ENCODE results near the gene HMGB4.

The HMGB4 gene, protein sequence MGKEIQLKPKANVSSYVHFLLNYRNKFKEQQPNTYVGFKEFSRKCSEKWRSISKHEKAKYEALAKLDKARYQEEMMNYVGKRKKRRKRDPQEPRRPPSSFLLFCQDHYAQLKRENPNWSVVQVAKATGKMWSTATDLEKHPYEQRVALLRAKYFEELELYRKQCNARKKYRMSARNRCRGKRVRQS

DNA sequence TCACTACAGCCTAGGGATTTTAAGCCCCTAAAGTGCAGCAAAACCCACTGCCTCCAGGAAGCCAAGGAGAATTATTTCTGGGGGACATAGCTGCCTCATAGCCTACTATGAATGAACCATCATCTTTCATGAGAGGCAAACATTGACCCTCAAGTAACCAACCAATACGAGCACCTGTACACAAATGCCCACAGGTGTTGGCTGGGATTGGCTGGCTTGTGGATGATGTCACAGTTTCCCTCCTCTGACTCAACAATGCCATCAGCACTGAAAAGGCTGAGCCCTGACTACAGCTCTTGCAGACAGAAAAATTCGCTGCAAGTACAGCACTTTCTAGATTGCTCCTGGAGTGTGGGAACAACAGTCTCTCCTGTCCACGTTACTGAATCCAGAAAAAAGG, at the start of gene HMGB4:
Gene HMGB4, plus strand, starts transcription at position 301 of the 400 bp plus-strand sequence. CDS start 113 bp downstream, outside the sequence.
- DNase-seq = peak; percentile 54

DNA sequence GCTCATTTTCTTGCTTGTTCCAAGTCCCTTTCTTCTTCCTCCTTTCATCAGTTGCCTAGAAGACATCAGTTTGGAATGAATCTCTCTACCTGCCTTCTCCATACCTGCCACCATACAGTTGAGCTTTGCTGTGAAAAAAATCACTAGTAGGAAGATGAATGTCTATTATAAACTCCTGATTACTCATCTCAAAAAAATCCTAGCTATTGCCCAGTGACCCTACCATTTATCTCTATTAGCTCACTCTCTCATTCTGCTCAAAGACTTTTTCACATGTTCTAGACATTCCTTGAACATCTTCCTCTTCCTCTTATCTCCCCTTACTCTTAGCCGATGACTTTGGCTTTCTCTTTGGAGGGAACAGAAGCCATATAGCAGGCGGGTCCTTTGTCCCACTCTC, 49.7 kb upstream of the HMGB4 start:
- no peak for DNase-seq

DNA sequence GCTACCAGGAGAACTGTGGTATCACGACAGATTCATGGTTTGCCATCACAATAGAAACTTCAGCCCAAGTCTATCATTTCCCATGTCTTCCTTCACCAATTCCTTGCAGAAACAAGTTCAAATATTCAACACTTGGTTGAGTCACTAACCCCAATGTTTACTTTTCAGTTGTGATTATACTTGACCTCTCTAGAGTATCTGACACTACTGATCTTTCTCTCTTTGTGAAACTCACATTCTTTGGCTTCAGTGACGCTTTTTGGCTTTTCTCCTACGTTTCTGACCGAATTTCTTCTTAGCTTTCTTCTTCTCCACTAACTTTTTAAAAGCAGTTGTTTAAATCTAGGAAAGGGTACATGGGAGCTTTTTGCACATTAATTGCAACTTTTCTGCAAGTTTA, 48.8 kb upstream of the HMGB4 start:
- DNase-seq = no peak

DNA sequence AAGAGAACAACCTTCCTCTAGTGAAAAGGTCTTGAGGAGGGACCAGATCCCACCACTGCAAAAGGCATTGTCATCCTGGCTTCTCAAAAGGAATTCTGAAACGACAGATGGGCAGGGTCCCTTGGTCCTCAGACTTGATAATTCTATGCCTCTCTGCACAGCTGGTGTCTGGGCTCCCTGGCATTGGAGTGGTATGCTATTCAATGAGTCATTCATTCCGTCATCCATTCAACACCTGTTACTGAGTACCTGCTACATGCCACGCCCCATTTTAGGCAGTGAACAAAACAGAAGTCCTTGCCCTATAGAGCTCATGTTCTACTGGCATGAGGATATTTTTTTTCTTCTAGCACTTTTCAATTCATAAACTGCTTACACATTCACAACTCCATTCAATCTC, 45.8 kb upstream of the HMGB4 start:
- DNase-seq = peak; percentile 97

DNA sequence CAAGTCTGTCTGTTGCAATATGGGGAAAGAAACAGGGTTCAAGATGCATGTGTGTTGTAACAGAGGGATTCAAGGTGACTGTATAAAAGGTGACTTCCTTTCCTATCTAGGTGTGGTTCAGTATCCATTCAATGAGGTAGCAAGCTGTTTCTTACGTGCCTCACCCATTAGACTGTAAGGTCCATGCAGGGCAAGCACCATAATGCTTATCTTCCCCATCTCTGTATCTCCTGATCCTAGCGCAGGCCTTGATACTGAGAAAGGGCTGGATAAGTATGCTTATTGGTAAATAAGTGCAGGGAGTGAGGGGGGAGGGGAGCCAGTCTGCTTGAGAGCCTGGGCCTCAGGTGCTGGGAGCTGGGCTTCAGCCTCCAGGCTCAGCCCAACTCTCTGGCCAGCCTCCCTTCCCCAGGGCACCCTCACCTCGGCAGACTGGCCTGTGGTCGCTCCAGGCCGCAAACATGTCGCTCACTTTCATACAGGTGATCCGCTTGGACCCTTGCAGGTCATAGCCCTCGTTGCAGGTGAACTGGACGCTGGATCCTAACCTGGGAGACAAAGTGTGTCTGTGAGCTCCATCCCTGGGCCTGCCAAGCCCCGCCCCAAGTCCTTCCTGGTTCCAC, 44.5 kb upstream of the HMGB4 start:
- no peak for DNase-seq

DNA sequence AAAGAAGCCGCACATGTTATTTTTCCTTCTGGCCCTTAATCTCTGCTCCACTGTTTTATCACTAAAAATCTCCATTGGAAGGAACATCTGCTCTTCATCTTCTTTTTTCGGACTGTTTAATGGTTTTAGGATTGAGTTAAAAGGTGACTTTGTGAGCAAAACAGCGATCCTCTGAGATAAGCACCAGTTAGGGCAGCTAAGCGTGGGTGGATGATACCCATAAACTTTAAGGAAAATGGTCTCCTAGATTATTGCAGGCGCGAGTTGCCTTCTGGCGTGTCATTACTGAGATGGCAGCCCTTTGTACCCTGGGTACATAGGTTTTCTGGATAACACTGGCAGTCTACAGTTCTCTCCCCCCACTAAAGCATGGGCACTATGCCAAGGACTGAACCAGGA, 44.0 kb upstream of the HMGB4 start:
- no peak for DNase-seq

DNA sequence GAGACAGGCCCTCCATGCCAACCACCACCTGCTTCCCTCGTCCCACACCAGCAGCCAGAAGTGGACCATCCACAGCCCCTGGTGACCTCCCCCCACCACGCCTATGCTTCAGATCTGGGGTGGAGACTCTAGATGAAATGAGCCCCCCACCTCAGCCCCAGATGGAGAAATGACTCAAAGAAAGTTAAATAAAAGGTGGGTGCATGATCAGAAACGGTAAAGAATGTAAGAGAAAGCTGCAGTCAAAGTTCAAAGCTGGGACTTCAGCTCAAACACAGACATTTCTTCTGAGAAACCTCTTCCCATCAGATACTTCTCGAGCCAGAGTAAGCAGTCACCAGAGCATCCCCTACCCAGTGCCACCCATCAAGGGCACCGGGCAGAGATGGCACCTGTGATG, 43.1 kb upstream of the HMGB4 start:
- DNase-seq = no peak

DNA sequence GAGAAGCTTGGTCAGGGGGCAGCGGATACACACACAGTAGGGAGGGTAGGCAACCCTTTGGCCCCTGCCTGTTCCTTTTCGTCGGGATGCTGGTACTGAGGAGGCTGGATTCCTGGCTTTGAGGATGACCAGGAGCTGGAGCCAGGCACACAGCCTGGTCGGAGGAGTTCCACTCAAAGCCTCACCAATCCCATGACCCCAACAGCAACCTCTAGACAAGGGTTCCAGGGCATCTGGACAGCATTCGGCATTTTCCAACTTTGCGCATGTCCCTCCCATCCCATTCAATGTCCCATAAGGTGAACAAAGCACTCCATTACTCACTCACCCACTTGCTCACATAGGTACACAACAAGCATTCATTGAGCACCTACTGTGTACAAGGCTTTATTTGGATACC, 42.6 kb upstream of the HMGB4 start:
- no peak for DNase-seq

DNA sequence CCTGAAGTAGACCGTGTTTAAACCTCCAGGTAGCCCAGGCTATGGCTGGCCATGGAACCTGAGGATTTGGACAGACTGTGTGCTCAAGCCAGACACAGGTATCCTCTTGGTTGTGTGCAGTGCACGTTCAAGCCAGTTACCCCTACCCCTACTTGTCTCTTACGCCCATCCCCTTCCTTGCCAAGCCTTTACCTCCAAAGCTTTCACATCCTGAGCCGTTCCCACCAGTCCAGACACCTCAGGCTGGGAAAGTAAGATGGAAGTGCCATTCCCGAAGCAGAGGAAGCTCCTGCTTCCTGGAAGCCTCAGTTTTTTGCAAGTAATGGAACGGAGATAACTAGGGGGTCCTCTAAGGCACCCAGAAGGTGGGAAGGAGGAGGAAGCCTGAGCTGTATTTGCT, 41.5 kb upstream of the HMGB4 start:
- DNase-seq = no peak

DNA sequence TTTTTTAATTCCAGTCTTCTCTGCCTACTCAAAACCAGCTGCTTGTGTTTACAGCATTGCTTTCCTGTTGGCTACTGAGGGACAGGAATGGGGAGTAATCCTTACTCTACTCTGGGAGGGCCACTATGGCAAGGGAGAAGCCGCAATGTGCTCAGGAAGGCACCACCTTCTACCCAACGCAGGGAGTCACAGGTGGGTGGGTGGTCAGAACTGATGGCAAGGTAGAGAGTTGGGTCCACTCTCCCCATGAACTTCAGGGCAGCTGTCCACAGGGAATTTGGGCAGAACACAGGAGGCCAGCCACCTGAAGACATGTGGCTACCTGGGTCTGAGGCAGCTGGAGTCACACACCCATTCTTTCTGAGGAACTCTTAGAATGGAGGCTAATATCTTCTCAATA, 40.5 kb upstream of the HMGB4 start:
- DNase-seq = no peak

DNA sequence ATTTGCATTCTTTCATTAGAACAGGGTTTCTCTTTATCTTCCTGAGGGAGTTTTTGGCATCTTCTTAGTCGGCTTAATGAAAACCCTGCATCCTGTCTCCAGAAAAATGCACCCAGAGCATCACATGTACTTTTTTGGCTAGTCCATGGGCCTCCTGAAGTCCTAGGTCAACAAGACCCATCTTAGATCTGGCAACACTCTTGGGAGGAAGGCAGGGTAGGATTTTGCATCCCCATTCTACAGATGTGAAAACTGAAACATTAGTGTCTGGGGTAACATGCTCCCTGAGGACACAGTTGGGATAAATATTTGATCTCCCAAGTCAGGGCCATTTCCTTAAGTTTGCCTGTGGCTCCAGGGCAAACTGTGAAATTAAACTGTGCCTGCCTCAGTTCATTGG, 40.0 kb upstream of the HMGB4 start:
- no peak for DNase-seq

DNA sequence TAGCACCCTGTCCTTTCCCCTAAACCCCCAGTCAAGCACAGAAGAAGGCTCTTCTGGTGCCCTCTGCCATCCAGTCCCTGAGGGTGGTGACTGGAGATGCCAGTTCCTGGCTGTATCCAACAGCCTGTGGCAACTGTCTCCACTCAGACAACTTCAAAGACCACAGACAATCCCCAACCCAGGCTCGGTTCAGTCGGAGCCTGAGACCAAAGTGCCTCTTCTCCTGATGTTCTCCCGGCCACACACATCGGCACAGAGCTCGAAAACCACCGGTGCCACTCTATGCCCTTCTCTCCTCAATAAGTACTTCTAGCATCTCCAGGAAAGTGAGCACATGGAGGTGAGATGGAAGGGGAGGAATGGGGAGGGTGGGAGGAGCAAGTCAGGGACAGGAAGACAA, 39.6 kb upstream of the HMGB4 start:
- DNase-seq = no peak

DNA sequence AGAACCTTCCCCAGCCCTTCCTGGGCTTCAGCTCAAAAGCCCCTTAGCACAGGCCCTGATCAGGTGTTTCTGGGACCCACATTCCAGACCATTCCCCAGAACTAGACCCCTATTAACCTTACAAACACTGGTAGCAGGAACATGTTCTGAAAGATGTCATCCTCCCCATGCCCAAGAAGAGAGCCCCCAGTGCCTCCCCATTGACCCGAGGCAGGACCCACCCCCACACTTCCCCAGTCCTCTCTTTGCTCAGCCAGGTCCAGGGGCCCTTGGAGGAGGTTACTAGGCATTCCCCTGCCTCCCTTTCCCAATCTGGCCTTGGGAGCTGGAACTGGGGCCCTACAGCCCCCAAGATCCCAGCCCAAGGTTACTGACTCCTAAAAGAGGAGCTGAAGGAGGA, 38.9 kb upstream of the HMGB4 start:
- DNase-seq = no peak

DNA sequence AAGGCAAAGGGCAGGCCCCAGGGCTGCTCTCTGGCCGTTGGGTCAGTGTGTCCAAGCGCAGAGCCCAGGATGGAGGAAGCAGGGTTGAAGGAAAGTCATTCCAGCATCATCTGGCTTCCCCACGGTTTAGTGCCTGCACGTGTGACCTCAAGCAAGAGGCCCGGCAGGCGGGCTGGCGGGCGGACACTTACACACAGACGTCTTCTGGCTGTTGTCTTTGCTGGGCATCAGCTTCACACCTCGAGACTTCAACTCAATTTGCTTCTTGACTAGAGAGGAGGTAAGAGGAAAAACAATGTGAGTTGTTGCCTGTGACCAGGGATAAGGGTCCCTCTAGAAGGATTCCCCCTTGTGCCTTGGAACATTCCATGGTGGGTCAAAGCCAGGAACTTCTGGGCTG, 38.4 kb upstream of the HMGB4 start:
- no peak for DNase-seq

DNA sequence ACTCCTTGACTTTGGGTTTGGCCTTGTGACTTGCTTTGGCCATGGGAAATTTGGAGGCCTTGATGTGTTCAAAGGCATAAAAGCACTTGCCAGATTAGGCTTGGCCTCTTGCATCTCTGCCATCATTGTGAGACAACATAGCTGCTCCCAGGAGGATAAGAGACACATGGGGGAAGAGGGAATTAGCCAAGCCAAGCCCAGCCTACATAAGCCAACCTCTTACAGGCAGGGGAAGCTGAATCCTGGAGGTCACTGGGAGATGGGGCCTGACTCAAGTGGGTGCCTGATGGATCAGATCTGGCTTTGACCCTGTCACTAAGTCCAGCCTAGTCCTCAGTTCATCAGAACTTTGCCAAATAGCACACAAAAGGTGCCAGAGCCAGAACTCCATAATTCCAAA, 37.6 kb upstream of the HMGB4 start:
- DNase-seq = no peak

DNA sequence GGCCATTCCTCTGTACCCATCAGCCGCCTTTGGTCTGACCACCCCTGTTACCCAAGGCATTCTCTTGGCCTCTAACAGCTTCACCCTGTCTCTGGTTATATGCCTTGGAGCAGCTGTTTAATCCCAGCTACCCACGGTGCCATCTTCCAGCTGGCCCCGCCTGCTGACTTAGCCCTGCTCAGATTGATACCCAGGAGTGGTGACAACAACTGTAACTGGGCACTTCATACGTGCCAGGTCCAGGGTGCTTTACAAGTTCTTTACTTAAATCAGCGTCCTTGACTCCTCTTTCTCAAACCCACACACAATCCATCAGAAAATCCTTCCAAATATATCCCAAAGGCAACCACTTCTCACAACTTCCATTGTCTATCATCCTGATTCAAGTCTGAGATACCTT, 37.2 kb upstream of the HMGB4 start:
- DNase-seq = no peak

DNA sequence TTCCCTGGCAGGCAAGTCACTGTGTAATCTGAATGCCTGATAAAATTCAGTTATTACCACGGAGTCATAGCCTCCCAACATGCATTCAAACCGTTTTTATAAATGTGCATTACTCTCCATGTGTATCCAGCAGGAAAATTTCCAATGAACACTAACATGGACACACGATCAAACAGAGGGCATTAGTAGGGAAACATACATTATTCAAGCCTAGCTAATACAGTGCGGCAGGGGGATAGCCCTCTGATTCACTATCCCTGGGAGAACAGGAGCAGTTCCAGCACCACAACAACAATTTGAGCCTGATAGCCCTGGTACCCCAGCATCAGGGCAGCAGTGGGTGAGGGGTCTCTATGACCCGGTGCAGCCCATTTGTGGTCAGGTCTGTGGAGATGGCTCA, 35.8 kb upstream of the HMGB4 start:
- no peak for DNase-seq

DNA sequence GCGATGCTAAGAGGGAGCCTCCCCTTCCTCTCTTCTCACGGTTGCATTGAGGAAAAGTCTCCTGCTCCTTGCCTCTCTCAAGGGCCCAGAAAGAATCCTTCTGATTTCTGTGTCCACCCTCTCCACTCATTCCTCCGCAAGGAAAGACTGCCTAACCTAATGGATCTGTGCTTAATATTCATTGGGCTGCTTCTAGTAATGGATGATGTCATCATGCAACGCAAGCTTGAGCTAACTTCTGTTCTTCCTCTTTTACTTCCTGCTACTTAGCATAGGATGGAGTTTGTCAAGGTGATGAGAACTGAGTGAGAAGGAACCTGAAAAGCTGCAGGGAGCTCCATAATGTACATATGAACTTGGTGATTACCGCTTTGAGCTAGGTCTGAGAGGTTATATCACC, 35.2 kb upstream of the HMGB4 start:
- no peak for DNase-seq

DNA sequence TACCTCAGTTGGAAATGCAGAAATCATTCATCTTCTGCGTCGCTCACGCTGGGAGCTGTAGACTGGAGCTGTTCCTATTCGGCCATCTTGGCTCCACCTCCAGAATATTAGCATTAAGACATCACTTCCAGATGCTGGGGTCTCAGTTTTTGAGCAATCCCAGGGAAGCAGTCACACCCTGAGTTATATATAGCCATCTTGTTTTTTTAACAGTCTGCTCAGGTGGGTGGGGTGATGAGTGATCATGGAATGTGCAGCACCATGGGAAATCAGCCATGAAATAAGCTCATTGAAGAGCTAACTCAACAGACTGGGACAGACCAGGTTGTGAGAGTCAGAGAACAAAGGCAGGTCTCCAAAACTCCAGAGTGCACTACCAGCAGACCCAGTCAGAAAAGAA, 27.0 kb upstream of the HMGB4 start:
- DNase-seq = no peak

DNA sequence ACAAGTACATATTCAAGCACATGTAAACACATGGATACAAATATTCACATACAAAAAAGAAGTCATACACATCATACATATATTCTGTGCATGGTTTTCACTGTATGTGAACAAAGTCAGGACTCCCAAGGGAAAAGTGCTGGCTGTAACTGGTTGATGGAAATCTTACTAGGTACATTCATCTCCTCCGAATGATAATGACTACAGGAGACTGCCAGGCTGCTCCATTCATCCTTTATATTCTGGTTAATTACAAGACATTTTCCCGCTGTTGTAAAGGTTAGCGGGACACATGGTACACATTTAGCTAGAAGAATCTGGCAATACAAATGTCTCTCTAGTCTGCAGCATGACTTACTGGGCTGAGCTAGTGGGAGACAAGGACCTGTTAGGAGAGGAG, 26.2 kb upstream of the HMGB4 start:
- no peak for DNase-seq

DNA sequence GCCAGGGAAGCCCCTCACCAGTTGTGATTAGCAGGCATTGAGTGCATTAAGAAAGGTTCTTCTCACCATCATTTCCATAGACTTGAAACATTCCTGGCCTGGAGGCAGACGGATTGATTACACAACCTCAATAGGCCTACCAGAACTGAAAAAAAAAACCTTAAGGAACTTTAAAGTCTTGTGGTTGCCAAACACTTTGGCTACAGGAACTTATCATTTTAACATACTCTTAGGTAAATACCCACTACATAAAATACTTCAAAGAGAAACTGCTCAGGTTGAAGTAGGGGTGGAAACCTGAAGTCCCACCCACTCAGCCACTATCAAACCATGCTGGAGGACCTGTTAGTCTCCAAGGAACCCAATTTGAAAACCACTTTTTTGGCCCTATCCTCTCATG, 22.4 kb upstream of the HMGB4 start:
- DNase-seq = no peak

DNA sequence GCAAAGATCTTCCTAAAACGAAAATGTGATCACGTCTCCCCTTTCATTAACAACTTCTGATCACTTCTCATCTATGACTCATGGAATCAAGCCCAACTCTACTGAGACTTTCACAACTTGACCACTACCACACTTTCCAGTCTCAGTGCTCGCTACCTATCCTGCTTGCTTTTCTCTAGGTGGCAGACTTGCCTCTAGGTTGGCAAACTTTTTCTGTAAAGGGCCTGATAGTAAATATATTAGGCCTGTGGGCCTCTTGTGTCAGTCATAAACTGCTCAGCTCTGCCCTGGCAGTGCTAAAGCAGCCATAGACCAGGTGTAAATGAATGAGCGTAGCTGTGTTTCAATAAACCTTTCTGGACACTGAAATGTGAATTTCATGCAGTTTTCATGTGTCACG, 21.5 kb upstream of the HMGB4 start:
- no peak for DNase-seq

DNA sequence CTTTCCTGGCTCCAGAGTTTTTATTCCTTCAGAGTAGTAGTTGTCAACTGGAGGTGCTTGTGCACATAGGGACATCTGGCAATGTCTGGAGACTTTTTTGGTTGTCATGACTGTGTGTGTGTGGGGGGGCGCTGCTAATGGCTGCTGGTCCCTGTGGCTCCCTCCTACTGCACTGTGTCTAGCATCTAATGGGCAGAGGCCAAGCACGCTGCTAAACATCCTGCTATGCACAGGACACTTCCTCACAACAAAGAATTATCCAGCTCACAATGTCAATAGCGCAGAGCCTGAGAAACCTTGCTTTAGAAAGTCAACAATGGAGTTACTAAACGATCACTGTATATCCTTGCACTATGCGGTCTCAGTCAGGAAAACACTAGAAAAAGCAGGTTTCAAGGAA, 19.7 kb upstream of the HMGB4 start:
- DNase-seq = no peak

DNA sequence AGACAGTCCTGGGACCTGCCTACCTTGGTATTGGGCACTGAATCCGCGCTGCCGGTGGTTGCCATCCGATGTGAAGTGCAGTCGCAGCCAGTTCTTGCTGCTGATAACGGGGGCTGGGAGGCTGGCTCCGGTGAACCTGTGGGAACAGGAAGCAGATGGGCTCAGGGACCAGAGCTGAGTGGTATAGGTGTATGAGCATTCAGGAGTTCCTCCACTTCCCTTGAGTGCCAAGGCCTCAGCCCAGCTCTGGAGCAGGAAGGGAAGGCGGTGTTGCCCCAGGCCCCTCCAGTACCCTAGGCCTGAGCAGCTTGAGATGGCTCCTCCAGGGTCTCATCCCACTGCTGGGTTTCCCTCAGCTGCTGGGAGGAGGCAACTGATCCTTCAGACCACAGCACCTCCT, 17.0 kb upstream of the HMGB4 start:
- DNase-seq = no peak

DNA sequence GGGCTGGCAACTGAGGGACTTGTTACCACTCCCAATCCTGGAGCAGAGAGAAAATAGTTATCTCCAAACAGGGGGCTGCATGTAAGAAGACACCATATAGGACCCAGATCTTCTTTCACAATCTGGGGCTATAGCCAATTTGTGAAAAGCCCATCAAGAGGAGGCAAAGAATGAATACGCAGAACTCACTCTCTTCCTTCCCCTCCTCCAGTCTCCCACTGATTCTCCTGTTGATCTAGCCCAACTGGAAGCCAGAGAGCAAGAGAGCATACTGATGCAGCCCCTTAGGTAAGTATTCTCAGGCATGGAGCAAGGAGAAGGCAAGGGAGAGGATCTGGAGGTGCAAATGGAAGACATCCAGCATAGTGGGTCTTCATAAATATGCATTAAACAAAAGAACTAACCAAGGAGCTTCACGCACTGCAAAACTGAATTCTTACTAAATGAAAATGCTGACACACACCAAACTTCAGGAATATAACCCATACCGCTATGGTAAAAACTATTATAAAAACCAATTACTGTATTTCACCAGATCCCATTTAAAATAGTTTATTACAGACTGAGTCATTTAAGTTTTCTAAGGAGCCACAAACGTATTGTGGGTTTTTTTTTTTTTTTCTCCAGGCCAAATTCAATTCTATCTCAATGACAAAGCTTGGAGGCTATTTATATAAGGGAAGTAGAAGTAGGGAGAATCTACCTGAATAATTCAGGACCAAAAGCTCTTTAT, 15.5 kb upstream of the HMGB4 start:
- no peak for DNase-seq
